K562 (cell line): Measurements from ENCODE around the gene SPI1. TPM values are rescaled to one million over a fixed set of nuclear protein-coding genes. Genes with fewer than 3 reads are reported as not detected.

Experiments used
- BRD4 ChIP-seq: fragments of 200-600 bp; sonication (generic); IDR thresholded peaks from 2 replicates; pipeline ENCODE4 v1.6.1; 2017; ENCODE audit warnings: inconsistent platforms
- CXXC5 ChIP-seq: fragments of 250-450 bp; sonication (Bioruptor Pico); IDR thresholded peaks from 2 replicates; pipeline ENCODE4 v1.8.0; 2022; ENCODE audit warnings: inconsistent platforms, mild to moderate bottlenecking, moderate library complexity
- ILF3 ChIP-seq: fragments of 450-650 bp; IDR thresholded peaks from 2 replicates; pipeline ENCODE4 v1.6.1; 2018; ENCODE audit warnings: antibody characterized with exemption, mild to moderate bottlenecking, moderate library complexity, borderline replicate concordance
- JUNB ChIP-seq: fragments of 450-650 bp; formaldehyde crosslinking; conservative IDR thresholded peaks from 2 replicates; pipeline ENCODE4 v1.4.0; 2020; ENCODE audit warnings: mild to moderate bottlenecking
- NCOA4 ChIP-seq: fragments of 450-650 bp; IDR thresholded peaks from 2 replicates; pipeline ENCODE4 v1.6.1; 2018; ENCODE audit warnings: mild to moderate bottlenecking; ENCODE audit not compliant: partially characterized antibody
- POLR2G ChIP-seq: fragments of 200-400 bp; formaldehyde crosslinking; IDR thresholded peaks from 2 replicates; pipeline ENCODE4 v1.6.1; 2017; ENCODE audit warnings: low read depth, mild to moderate bottlenecking, antibody characterized with exemption, low read length, moderate library complexity
- RAD21 ChIP-seq, 2 experiments: fragments of 250-450 bp in 1 of 2; fragments of 450-650 bp in 1 of 2; sonication (Bioruptor Pico) in 1 of 2; formaldehyde crosslinking in 1 of 2; IDR thresholded peaks in 1 of 2; conservative IDR thresholded peaks in 1 of 2; 2 replicates each; pipeline versions ENCODE4 v1.4.0 to v1.8.0; 2020 to 2022; ENCODE audit warnings: mild to moderate bottlenecking in 2 of 2, moderate library complexity in 1 of 2
- SAP30 ChIP-seq: fragments of 200-600 bp; sonication (generic); IDR thresholded peaks from 2 replicates; pipeline ENCODE4 v1.6.1; 2012; ENCODE audit warnings: borderline replicate concordance, low read depth, mild to moderate bottlenecking, moderate library complexity, low read length, control low read depth, inconsistent platforms; ENCODE audit not compliant: insufficient read depth, poor library complexity, severe bottlenecking
- SNRNP70 ChIP-seq: fragments of 200-400 bp; formaldehyde crosslinking; optimal IDR thresholded peaks from 2 replicates; pipeline ENCODE3; 2017; ENCODE audit warnings: low read depth, low read length
- TEAD1 ChIP-seq, 2 experiments: fragments of 450-650 bp in 1 of 2; sonication (generic) in 1 of 2; formaldehyde crosslinking; IDR thresholded peaks; 2 replicates each; pipeline versions ENCODE4 v1.4.0 to v1.8.0; 2020 to 2022; ENCODE audit warnings: mild to moderate bottlenecking in 2 of 2, missing genetic modification reagents in 1 of 2
- ZSCAN29 ChIP-seq: fragments of 450-650 bp; IDR thresholded peaks from 2 replicates; pipeline ENCODE4 v1.6.1; 2017
- polyA plus RNA-seq, 8 experiments: library from polyadenylated mRNA; depleted of rRNA in 4 of 8; stranded (reverse) in 5 of 8; unstranded in 3 of 8; fragments of >200 nt; fragmentation: Nextera tagmentation in 2 of 8; fragmentation: Illumina TruSeq in 1 of 8; extraction: Ambion mirVana in 2 of 8; extraction: Trizol in 1 of 8; gene quantifications; 2 replicates each; pipeline versions ENCODE4 v1.2.1 to v1.2.3, GENCODE V29; 2011 to 2014; ENCODE audit warnings: inconsistent platforms in 1 of 8, missing spikeins in 1 of 8
- total RNA-seq, 7 experiments: library from RNA; depleted of rRNA in 6 of 7; stranded (reverse); fragments of >200 nt in 6 of 7; fragmentation: Illumina TruSeq in 2 of 7; extraction: Trizol in 2 of 7; gene quantifications; 2 replicates each; pipeline versions ENCODE4 v1.2.1 to v1.2.3, GENCODE V29; 2011 to 2021; ENCODE audit warnings: low replicate concordance in 1 of 7
- TF ChIP-seq, protein P1 (sequence below): conservative IDR thresholded peaks from 2 replicates; pipeline ENCODE4 v1.6.1; 2011; ENCODE audit warnings: low read depth, mild to moderate bottlenecking, low read length; ENCODE audit not compliant: control insufficient read depth
- TF ChIP-seq, protein P2 (sequence below): IDR thresholded peaks from 2 replicates; pipeline ENCODE4 v1.6.1; 2011; ENCODE audit warnings: borderline replicate concordance, low read depth, mild to moderate bottlenecking, moderate library complexity, low read length; ENCODE audit not compliant: insufficient read depth, poor library complexity, severe bottlenecking
- TF ChIP-seq, protein P3 (sequence below), 2 experiments: fragments of 450-650 bp; formaldehyde crosslinking in 1 of 2; IDR thresholded peaks; 2 replicates each; pipeline versions ENCODE4 v1.4.0 to v1.6.1; 2014 to 2020; ENCODE audit warnings: mild to moderate bottlenecking in 2 of 2, borderline replicate concordance in 1 of 2, low read depth in 1 of 2

SPI1 gene
- total and polyA plus RNA-seq, 9 of the 15 experiments (the other 6 are each of a cell fraction or from before 2014, with no cell fraction given) = 0.10 to 33.7 (median 10.3) TPM

DNA sequence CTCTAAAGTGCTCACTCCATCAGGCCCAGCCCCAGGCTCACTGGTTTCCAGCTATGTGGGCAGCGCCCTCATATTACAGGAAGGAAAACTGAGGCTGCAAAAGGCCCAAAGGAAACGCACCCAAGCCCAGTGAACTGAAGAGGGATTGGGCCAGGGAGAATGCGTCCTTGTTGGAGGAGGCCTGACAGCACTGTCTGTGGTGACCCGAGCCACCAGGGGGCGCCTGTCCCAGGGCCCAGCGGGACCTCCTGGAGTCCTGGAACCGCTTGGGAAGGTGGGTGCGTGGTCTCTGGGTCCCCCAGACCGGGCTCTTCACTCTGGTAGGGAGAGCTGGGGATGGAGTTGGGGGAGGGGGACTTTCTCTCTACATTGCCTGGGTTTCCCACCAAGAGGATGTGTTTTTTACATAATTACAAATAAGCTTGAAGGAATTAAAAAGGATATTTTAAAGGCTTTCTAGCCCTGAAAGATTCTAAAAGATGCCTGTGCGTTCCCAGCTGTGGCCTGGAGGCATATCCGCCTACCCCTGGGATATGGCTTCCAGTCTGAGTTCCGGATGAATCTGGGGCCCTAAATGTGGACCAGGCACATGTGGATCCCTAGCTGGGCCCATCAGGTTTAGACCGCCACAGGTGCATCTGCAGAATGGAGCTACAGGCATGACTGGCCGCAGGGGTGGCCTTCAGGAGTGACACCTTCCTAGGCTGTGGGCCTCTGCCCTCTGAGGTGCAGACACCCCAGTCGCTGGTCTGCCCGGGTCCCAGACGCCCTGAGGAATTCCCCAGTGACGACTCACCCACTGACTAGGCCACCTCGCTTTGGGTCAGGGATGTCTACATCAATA lies 4.2 kb downstream of the SPI1 start (continued):
- TF ChIP-seq, protein P1, sequence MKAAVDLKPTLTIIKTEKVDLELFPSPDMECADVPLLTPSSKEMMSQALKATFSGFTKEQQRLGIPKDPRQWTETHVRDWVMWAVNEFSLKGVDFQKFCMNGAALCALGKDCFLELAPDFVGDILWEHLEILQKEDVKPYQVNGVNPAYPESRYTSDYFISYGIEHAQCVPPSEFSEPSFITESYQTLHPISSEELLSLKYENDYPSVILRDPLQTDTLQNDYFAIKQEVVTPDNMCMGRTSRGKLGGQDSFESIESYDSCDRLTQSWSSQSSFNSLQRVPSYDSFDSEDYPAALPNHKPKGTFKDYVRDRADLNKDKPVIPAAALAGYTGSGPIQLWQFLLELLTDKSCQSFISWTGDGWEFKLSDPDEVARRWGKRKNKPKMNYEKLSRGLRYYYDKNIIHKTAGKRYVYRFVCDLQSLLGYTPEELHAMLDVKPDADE = no peak
- TF ChIP-seq SAP30 (no peak), SNRNP70 (no peak), ILF3 (no peak), NCOA4 (no peak), JUNB (CRISPR knock-in tag) (no peak), CXXC5 (CRISPR knock-in tag) (peak; percentile 34; the same call in 1 of the 2 replicates), BRD4 (no peak), ZSCAN29 (no peak), TEAD1 (CRISPR knock-in tag; IDR thresholded peaks at IDR 0.05) (peak in 1 of 2 experiments; percentile 69; a peak in 1 of 4 replicates), POLR2G (0 out of 2 replicates have a peak, but pooled peaks have one; percentile 37), RAD21 (CRISPR knock-in tag; conservative IDR thresholded peaks at IDR 0.05 in 1 of 2, IDR thresholded peaks at IDR 0.05 in 1 of 2) (peak; percentile 78 to 88)
- TF ChIP-seq, protein P2, sequence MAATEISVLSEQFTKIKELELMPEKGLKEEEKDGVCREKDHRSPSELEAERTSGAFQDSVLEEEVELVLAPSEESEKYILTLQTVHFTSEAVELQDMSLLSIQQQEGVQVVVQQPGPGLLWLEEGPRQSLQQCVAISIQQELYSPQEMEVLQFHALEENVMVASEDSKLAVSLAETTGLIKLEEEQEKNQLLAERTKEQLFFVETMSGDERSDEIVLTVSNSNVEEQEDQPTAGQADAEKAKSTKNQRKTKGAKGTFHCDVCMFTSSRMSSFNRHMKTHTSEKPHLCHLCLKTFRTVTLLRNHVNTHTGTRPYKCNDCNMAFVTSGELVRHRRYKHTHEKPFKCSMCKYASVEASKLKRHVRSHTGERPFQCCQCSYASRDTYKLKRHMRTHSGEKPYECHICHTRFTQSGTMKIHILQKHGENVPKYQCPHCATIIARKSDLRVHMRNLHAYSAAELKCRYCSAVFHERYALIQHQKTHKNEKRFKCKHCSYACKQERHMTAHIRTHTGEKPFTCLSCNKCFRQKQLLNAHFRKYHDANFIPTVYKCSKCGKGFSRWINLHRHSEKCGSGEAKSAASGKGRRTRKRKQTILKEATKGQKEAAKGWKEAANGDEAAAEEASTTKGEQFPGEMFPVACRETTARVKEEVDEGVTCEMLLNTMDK = peak; percentile 94
- TF ChIP-seq, protein P3, sequence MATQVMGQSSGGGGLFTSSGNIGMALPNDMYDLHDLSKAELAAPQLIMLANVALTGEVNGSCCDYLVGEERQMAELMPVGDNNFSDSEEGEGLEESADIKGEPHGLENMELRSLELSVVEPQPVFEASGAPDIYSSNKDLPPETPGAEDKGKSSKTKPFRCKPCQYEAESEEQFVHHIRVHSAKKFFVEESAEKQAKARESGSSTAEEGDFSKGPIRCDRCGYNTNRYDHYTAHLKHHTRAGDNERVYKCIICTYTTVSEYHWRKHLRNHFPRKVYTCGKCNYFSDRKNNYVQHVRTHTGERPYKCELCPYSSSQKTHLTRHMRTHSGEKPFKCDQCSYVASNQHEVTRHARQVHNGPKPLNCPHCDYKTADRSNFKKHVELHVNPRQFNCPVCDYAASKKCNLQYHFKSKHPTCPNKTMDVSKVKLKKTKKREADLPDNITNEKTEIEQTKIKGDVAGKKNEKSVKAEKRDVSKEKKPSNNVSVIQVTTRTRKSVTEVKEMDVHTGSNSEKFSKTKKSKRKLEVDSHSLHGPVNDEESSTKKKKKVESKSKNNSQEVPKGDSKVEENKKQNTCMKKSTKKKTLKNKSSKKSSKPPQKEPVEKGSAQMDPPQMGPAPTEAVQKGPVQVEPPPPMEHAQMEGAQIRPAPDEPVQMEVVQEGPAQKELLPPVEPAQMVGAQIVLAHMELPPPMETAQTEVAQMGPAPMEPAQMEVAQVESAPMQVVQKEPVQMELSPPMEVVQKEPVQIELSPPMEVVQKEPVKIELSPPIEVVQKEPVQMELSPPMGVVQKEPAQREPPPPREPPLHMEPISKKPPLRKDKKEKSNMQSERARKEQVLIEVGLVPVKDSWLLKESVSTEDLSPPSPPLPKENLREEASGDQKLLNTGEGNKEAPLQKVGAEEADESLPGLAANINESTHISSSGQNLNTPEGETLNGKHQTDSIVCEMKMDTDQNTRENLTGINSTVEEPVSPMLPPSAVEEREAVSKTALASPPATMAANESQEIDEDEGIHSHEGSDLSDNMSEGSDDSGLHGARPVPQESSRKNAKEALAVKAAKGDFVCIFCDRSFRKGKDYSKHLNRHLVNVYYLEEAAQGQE (IDR thresholded peaks at IDR 0.05; ENCODE audit: borderline replicate concordance) = peak; percentile 78
- TF ChIP-seq, protein P3 (CRISPR knock-in tag; IDR thresholded peaks at IDR 0.05; ENCODE audit: low read depth) = no peak
